Measurements from ENCODE around the gene DDX39B.
"Not testable (repeated sequence)": the region's sequence is repeated elsewhere in the genome, so short reads cannot be mapped to it uniquely, and the experiment has no call there.

DDX39B gene

GRCh38 chr6:31541658-31542521, at the start of gene DDX39B:
Gene DDX39B, minus strand, starts transcription at chr6:31542003. Its CDS starts 1,471 bp downstream, at chr6:31540532.
- DNase-seq = peak; percentile 96

DNA sequence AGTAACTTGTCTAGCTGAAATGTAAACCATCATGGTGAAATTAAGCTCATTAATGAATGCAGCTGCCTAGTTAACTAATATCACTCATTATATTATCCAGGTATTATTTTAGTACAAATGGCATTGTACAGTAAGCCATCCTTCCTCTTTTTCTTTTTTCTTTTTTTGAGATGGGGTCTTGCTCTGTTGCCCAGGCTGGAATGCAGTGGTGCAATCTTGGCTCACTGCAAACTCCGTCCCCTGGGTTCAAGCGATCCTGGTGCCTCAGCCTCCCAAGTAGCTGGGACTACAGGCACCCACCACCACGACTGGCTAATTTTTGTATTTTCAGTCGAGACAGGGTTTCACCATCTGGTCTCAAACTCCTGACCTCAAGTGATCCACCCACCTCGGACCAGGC, 48.9 kb upstream of the DDX39B start:
- not testable (repeated sequence) for DNase-seq

DNA sequence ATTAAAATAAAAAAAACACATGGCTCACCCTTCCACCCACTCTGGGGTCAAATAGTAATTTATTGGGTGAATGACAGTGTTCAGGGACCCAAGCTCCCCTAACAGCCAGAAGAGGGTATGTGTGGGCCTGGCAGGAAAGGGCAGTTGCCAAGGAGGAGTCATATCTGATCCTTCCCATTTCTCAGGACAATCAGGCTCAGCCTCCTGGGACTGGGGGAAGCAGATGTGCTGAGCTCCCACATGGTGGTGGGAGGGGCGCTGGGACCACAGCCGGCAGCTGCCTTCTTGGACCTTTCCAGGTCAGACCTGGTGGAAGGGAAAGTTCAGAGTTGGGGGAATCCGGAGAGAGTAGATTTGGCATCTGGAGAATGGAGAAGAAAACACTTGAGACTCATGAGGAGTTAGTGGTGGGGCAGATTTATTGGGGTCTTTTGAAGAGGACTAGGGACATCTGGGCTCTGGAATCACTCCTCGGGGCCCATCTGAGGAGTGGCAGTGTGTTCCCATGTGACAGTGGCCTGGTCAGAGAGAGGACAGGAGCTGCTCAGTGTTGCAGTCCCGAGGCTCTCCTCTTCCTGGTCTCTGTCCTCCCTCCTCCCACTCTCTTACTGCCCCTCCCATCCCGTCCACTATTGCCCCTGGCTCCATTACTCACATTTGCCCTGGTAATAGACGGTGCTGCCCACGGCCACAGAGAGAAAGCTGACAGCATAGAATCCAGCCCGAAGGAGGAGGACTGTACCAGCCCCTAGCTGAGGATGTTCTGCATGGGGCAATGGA, 47.3 kb upstream of the DDX39B start:
- no peak for DNase-seq

DNA sequence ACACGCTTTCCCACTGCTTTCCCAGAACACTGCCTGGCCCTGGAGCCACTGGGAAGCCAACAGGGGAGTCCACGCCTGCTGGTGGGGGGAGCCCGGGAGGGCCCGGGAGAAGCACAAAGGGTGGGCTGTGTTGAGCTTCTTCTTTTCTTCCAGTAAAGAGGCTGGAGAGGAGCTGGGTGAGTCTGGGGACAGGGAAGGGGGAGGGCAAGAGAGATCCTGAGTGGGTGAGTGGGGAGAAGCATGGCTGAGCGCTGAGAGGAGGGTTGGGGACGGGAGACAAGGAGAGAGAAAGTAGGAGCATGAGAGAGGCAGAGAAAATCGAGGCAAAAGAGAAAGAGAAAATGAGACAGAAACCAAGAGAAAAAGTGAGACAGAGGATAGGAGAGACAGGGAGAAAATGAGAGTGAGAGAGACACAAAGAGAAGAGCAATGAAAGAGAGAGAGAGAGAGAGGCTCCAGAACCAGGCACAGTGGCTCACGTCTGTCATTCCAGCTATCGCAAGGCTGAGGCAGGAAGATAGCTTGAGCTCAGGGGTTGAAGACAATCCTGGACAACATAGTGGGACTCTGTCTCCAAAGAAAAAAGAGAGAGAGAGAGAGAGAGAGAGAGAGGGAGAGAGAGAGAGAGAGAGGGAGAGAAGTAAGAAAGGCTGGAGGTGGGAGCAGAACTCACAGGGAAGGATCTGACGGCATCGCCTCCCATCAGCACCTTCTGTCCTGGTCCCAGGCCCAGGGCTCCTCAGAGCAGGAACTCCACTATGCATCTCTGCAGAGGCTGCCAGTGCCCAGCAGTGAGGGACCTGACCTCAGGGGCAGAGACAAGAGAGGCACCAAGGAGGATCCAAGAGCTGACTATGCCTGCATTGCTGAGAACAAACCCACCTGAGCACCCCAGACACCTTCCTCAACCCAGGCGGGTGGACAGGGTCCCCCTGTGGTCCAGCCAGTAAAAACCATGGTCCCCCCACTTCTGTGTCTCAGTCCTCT, 46.3 kb upstream of the DDX39B start:
- DNase-seq = no peak

- DNase-seq = peak; percentile 54
These were observed 44.9 kb upstream of the DDX39B start for GRCh38 chr6:31586599-31587281.

- DNase-seq = no peak
These were observed 44.2 kb upstream of the DDX39B start, which contains the start of gene LST1 for GRCh38 chr6:31586008-31586407. Gene LST1, plus strand, starts transcription at chr6:31586277. Its CDS starts 1,023 bp downstream, at chr6:31587300.

- DNase-seq = peak; percentile 72
These were observed 43.7 kb upstream of the DDX39B start for GRCh38 chr6:31585491-31585890.

GRCh38 chr6:31582230-31582643, 40.4 kb upstream of the DDX39B start, which contains the start of gene LTB:
Gene LTB, minus strand, starts transcription at chr6:31582424. Its CDS starts 7 bp downstream, at chr6:31582417.
- peak; percentile 81 for DNase-seq

DNA sequence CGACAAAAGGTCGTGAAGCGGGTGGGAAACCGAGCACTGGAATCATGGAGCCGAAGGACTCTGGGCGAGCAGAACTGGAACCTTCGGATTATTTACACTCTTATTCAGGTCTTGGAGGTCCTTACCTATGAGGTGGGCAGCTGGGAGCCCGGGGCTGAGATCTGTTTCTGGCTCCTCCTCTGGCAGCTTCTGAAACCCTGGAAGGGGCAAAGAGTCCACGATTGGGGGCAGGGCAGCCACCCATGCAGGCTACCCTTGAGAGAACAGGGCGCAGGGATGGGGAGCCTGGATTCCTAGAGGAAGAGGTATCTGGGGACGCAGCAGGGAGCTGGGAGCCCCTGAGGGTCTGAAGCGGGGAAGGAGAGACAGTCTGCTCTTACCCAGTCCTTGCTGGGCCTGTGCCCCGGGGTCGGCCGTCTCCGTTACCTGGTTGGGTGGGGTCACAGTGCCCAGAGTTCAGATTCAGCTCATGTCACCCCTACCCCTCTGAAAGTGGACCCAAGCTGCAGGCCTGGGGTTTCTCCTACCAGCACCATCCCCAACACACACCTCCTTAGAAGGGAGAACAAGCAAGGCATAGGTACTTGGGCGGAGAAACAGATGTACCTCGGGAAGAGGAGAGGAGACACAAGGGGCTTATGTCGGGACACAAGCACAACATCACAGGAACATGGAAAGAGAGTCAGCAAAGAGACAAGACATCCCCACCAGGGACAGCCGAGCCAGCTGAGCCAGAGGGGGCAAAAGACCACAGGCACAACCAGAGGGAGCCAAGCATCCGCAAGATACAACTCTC, 39.8 kb upstream of the DDX39B start:
- no peak for DNase-seq

- peak; percentile 90 for DNase-seq
These were observed 39.1 kb upstream of the DDX39B start for GRCh38 chr6:31580807-31581433.

DNA sequence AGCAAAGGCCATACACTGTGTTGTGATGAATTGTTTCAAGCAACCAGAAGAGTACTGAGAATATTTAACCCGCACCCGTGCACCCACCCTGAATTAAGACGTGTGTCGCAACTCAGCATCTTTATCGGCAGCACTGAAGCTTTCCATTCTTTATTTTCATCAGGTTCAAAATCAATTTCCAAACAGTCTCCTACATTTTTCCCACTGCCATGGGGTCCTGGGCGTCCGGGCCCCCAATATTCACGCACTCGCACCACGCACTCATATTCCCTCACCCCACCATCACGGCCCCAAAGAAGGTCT, 38.6 kb upstream of the DDX39B start:
- no peak for DNase-seq

GRCh38 chr6:31579546-31580437, 38.0 kb upstream of the DDX39B start:
- DNase-seq = peak; percentile 37

DNA sequence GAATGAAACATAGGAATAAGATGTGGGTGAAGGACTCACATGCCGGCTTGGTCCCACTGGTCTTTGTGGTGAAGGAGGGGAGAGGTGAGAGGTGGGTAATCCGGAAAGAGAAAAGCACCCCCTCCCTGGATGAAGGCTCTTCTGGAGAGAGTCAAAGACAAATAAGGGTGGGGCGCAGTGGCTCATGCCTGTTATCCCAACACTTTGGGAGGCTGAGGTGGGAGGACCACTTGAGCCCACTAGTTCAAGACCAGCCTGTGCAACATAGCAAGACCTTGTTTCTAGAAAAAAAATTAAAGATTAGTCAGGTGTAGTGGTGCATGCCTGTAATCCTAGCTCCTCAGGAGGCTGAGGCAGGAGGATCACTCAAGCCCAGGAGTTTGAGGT, 37.3 kb upstream of the DDX39B start:
- no peak for DNase-seq

GRCh38 chr6:31578184-31579118, 36.6 kb upstream of the DDX39B start:
- DNase-seq = peak; percentile 39

DNA sequence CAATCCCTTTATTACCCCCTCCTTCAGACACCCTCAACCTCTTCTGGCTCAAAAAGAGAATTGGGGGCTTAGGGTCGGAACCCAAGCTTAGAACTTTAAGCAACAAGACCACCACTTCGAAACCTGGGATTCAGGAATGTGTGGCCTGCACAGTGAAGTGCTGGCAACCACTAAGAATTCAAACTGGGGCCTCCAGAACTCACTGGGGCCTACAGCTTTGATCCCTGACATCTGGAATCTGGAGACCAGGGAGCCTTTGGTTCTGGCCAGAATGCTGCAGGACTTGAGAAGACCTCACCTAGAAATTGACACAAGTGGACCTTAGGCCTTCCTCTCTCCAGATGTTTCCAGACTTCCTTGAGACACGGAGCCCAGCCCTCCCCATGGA, 35.8 kb upstream of the DDX39B start:
- DNase-seq = no peak

GRCh38 chr6:31576897-31577578, 35.2 kb upstream of the DDX39B start:
- DNase-seq = peak; percentile 62

DNA sequence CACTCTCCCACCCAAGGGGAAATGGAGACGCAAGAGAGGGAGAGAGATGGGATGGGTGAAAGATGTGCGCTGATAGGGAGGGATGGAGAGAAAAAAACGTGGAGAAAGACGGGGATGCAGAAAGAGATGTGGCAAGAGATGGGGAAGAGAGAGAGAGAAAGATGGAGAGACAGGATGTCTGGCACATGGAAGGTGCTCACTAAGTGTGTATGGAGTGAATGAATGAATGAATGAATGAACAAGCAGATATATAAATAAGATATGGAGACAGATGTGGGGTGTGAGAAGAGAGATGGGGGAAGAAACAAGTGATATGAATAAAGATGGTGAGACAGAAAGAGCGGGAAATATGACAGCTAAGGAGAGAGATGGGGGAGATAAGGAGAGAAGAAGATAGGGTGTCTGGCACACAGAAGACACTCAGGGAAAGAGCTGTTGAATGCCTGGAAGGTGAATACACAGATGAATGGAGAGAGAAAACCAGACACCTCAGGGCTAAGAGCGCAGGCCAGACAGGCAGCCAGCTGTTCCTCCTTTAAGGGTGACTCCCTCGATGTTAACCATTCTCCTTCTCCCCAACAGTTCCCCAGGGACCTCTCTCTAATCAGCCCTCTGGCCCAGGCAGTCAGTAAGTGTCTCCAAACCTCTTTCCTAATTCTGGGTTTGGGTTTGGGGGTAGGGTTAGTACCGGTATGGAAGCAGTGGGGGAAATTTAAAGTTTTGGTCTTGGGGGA, 34.3 kb upstream of the DDX39B start:
- peak; percentile 21 for DNase-seq
